ENCODE measurements around the gene DNMT3B. TPM values are rescaled to one million over a fixed set of nuclear protein-coding genes. Genes with fewer than 3 reads are reported as not detected.
A peak's percentile ranks its signal among the peaks of the same experiment; 100 is the strongest.

Gene DNMT3B
- total and polyA plus RNA-seq, 9 of the 15 experiments (the other 6 are each of a cell fraction or from before 2014, with no cell fraction given), result 9.3 to 74.8 (median 49.1) TPM

DNA sequence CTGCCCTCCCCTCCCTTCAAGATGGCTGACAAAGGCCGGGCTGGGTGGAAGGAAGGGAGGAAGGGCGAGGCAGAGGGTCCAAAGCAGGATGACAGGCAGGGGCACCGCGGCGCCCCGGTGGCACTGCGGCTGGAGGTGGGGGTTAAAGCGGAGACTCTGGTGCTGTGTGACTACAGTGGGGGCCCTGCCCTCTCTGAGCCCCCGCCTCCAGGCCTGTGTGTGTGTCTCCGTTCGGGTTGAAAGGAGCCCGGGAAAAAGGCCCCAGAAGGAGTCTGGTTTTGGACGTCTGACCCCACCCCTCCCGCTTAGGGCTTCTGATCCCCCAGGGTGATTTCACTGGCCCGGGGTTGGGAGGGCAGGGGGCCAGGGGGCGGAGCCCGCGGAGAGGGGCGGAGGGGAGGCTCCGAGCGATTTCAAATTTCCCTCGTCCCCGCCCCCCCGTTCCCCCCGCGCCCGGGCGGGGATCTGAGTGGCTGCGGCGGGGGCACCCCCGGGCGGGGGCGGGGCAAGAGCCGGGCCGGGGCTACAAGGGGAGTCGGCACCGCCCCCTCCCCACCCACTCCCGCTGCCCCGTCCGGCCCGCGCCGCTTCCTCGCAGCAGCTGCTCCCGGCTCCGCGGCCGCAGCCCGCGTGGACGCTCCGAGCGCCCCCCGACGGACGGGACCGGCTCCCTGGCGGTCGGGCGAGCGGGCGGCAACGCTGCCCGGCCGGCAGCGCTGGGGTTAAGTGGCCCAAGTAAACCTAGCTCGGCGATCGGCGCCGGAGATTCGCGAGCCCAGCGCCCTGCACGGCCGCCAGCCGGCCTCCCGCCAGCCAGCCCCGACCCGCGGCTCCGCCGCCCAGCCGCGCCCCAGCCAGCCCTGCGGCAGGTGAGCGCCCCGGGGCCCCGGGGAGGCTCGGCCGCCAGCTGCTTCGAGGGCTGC is at the start of gene DNMT3B (continued):
- TF ChIP-seq GMEB1 (CRISPR knock-in tag; IDR thresholded peaks at IDR 0.05) (0 out of 2 replicates have a peak, but pooled peaks have one; percentile 39), E2F4 (CRISPR knock-in tag; IDR thresholded peaks at IDR 0.05; ENCODE audit: low read depth) (peak; percentile 58; the same call in 1 of the 2 replicates), CTBP1 (IDR thresholded peaks at IDR 0.05; ENCODE audit: borderline replicate concordance) (peak; percentile 86), JUND (IDR thresholded peaks at IDR 0.05; ENCODE audit: borderline replicate concordance, low read depth, low read length) (no peak), JUND (tag; IDR thresholded peaks at IDR 0.05; ENCODE audit: borderline replicate concordance, low read depth, low read length) (no peak), ZNF436 (CRISPR knock-in tag; IDR thresholded peaks at IDR 0.05) (no peak), SAFB (IDR thresholded peaks at IDR 0.05; ENCODE audit: borderline replicate concordance, low read depth, low read length) (peak; percentile 79), CBX2 (IDR thresholded peaks at IDR 0.05; ENCODE audit: insufficient read depth, low read length, poor library complexity, severe bottlenecking) (no peak), ETV1 (tag; conservative IDR thresholded peaks at IDR 0.05; ENCODE audit: low read depth) (no peak), BRCA1 (IDR thresholded peaks at IDR 0.05) (no peak), BRCA1 (CRISPR knock-in tag; IDR thresholded peaks at IDR 0.05) (no peak), ZNF121 (CRISPR knock-in tag; conservative IDR thresholded peaks at IDR 0.05) (no peak), CAMTA2 (CRISPR knock-in tag; conservative IDR thresholded peaks at IDR 0.05) (no peak), ZKSCAN1 (IDR thresholded peaks at IDR 0.05; ENCODE audit: low read depth, low read length) (0 out of 2 replicates have a peak, but pooled peaks have one; percentile 28), OTX1 (CRISPR knock-in tag; IDR thresholded peaks at IDR 0.05) (no peak), FUS (optimal IDR thresholded peaks at IDR 0.05; ENCODE audit: low read depth, low read length) (peak; percentile 84), TAF1 (IDR thresholded peaks at IDR 0.05; ENCODE audit: control insufficient read depth, extremely low read depth, insufficient read depth, low read length, severe bottlenecking) (peak; percentile 63), EP300 (IDR thresholded peaks at IDR 0.05; ENCODE audit: low read length) (peak; percentile 60; the same call in 1 of the 2 replicates), BCOR (IDR thresholded peaks at IDR 0.05) (peak; percentile 95), NCOA2 (IDR thresholded peaks at IDR 0.05; ENCODE audit: partially characterized antibody in 2 of 2) (no peak), MNT (conservative IDR thresholded peaks at IDR 0.05) (0 out of 4 replicates have a peak, but pooled peaks of 1 of the 2 experiments have one; percentile 26), RBM17 (IDR thresholded peaks at IDR 0.05; ENCODE audit: borderline replicate concordance, low read depth, low read length) (no peak)

Measured in K562 (cell line).